Trophoblast cell (in vitro differentiated cells and primary cell): ENCODE results near the gene RUVBL2.
"Not testable (repeated sequence)": the region's sequence is repeated elsewhere in the genome, so short reads cannot be mapped to it uniquely, and the experiment has no call there.

Experiments
- DNase-seq, 2 donors: peaks; one replicate each; pipeline ENCODE4 v3.0.0-alpha.2; 2016
- H2AFZ ChIP-seq: 2 replicates; pipeline ENCODE4 v1.6.1; 2013; ENCODE audit warnings: low read length, moderate library complexity, mild to moderate bottlenecking; ENCODE audit not compliant: insufficient read depth, poor library complexity
- H2AK5ac ChIP-seq: 2 replicates; pipeline ENCODE4 v1.6.1; 2013; ENCODE audit warnings: mild to moderate bottlenecking, low read length
- H2BK120ac ChIP-seq: 2 replicates; pipeline ENCODE4 v1.6.1; 2013; ENCODE audit warnings: low read length, mild to moderate bottlenecking, moderate library complexity; ENCODE audit not compliant: insufficient read depth, poor library complexity
- H2BK12ac ChIP-seq: 2 replicates; pipeline ENCODE4 v1.6.1; 2013; ENCODE audit warnings: mild to moderate bottlenecking, low read length, moderate library complexity
- H2BK5ac ChIP-seq: 2 replicates; pipeline ENCODE4 v1.6.1; 2013; ENCODE audit warnings: low read length, low read depth, moderate library complexity, mild to moderate bottlenecking; ENCODE audit not compliant: poor library complexity
- H3K14ac ChIP-seq: 2 replicates; pipeline ENCODE4 v1.6.1; 2013; ENCODE audit warnings: mild to moderate bottlenecking, low read length
- H3K18ac ChIP-seq: 2 replicates; pipeline ENCODE4 v1.6.1; 2013; ENCODE audit warnings: mild to moderate bottlenecking, low read length
- H3K23ac ChIP-seq: 2 replicates; pipeline ENCODE4 v1.6.1; 2013; ENCODE audit warnings: low read length
- H3K27ac ChIP-seq: 2 replicates; pipeline ENCODE4 v1.5.1; 2013; ENCODE audit warnings: low read depth, mild to moderate bottlenecking, inconsistent platforms, low read length, moderate library complexity
- H3K27me3 ChIP-seq: 2 replicates; pipeline ENCODE4 v1.6.1; 2013; ENCODE audit warnings: inconsistent platforms, mild to moderate bottlenecking, low read length, moderate library complexity; ENCODE audit not compliant: insufficient read depth
- H3K36me3 ChIP-seq, 2 experiments: 1 replicate in 1 of 2; 2 replicates in 1 of 2; pipeline ENCODE4 v1.6.1; 2013; ENCODE audit warnings: low read length in 2 of 2, mild to moderate bottlenecking in 2 of 2, moderate library complexity in 1 of 2; ENCODE audit not compliant: insufficient read depth in 2 of 2, control insufficient read depth in 1 of 2
- H3K4ac ChIP-seq: 2 replicates; pipeline ENCODE4 v1.6.1; 2013; ENCODE audit warnings: low read depth, mild to moderate bottlenecking, low read length, moderate library complexity
- H3K4me1 ChIP-seq, 2 experiments: 1 replicate in 1 of 2; 2 replicates in 1 of 2; pipeline ENCODE4 v1.6.1; 2013; ENCODE audit warnings: low read length in 2 of 2, mild to moderate bottlenecking in 2 of 2, moderate library complexity in 1 of 2; ENCODE audit not compliant: insufficient read depth in 2 of 2, control insufficient read depth in 1 of 2
- H3K4me2 ChIP-seq: 2 replicates; pipeline ENCODE4 v1.6.1; 2013; ENCODE audit warnings: inconsistent platforms, mild to moderate bottlenecking, low read length, moderate library complexity
- H3K4me3 ChIP-seq: 2 replicates; pipeline ENCODE4 v1.5.1; 2013; ENCODE audit warnings: mild to moderate bottlenecking, low read depth, low read length, inconsistent platforms
- H3K79me1 ChIP-seq: one replicate; pipeline ENCODE4 v1.6.1; 2013; ENCODE audit warnings: low read length
- H3K79me2 ChIP-seq: 2 replicates; pipeline ENCODE4 v1.6.1; 2013; ENCODE audit warnings: low read length, mild to moderate bottlenecking; ENCODE audit not compliant: control insufficient read depth, insufficient read depth, poor library complexity
- H3K9ac ChIP-seq: 2 replicates; pipeline ENCODE4 v1.6.1; 2013; ENCODE audit warnings: mild to moderate bottlenecking, low read length
- H3K9me3 ChIP-seq: 2 replicates; pipeline ENCODE4 v1.6.1; 2013; ENCODE audit warnings: low read depth, mild to moderate bottlenecking, control low read depth, inconsistent platforms, low read length; ENCODE audit not compliant: insufficient read depth
- H4K12ac ChIP-seq: 2 replicates; pipeline ENCODE4 v1.6.1; 2013; ENCODE audit warnings: low read depth, mild to moderate bottlenecking, low read length, moderate library complexity
- H4K8ac ChIP-seq: 2 replicates; pipeline ENCODE4 v1.6.1; 2013; ENCODE audit warnings: low read depth, mild to moderate bottlenecking, low read length, moderate library complexity
- H4K91ac ChIP-seq: one replicate; pipeline ENCODE4 v1.6.1; 2013; ENCODE audit warnings: low read depth, mild to moderate bottlenecking, low read length, moderate library complexity
- WGBS: extraction: QIAGEN DNeasy Blood & Tissue Kit; methylation state at CpG from one replicate; pipeline ENCODE4 v1.1.7; 2013; ENCODE audit warnings: missing lambda C conversion rate; ENCODE audit not compliant: insufficient read length, insufficient coverage; ENCODE audit errors: extremely low coverage; 5-methylcytosine and 5-hydroxymethylcytosine counted together

The RUVBL2 gene

DNA sequence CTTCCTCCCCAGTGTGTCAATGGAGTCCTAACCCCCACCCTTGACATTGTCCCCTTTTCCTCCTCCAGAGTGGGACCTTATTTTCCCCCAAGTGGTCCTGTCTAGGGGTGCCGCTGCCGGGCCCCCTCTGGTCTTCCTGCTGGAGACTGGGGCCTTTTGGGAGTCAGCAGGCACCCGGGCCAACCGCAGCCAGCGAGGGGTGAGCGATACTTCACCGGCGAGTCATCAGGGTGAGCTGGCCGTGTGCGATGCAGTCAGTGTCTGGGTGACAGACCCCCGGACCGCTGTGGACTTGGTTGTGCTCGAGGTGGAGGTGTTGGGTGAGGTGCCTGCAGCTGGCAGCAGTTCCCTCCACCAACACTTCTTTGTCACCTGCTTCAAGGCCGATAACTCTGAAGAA lies 36.1 kb downstream of the RUVBL2 start:
- H3K18ac ChIP-seq, H3K14ac ChIP-seq, H3K4me2 ChIP-seq, H3K23ac ChIP-seq, H3K4me3 ChIP-seq, DNase-seq, H3K79me2 ChIP-seq, H4K91ac ChIP-seq, H2BK5ac ChIP-seq, H2BK12ac ChIP-seq, H3K4me1 ChIP-seq, H2AFZ ChIP-seq, H3K27ac ChIP-seq, H3K9ac ChIP-seq, H3K9me3 ChIP-seq, H3K27me3 ChIP-seq, H4K12ac ChIP-seq, H2BK120ac ChIP-seq, H3K4ac ChIP-seq, H3K79me1 ChIP-seq, H3K36me3 ChIP-seq, H4K8ac ChIP-seq, H2AK5ac ChIP-seq: not testable (repeated sequence)
- no CpG with 5 or more reads among the region's 14 CpGs for WGBS

DNA sequence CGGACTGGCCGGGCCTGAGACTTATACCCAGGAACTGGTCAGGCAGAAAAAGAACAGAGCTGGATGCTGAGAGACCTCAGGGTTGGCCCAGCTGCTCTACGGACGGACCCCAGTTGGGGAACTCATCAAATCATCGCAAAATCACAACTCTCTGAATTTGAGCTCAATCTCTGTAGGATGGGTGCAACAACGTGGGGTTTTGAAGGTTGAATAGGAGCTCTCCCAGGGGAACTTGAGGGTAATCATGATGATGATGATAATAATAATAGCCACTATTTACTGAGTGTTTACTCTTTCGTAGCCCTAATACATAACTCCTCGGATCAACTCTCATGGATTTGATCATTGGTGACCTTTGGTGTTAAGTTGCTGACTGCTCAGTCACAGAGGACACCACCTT lies 36.6 kb downstream of the RUVBL2 start:
- WGBS = no CpG with 5 or more reads among the region's 8 CpGs

DNA sequence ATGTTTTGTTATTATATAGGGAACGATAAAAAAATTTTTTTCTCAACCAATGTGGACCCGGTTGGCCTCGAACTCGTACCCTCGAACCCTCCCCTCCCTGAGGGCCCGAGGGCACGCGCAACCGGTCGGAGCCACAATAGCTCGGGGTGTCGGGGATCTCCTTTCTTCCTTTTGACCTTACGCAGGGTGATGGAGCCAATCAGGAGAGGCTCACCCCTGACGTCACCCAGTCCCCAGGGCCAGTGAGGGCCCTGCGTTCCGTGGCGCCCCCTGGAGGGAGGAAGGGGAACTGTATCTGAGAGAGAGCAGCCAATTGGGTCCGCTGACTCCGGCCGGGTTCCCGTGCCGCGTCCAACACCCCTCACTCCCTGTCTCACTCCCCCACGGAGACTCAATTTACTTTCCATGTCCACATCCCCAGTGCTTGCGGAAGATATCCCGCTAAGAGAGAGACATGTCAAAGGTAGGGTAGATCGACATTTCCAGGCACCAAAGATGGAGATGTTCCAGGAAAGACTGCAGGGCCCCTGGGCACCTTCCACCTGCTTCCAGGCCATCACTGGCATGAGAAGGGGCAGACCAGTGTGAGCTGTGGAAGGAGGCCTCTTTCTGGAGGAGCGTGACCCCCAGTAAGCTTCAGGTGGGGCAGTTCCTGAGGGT lies 38.1 kb downstream of the RUVBL2 start, which contains the start of gene CGB2:
Gene CGB2 (plus strand): TSS at position 249 of the 660 bp plus-strand sequence. CDS start 206 bp downstream, at position 455.
- not testable (repeated sequence) for H3K4me2 ChIP-seq, H3K27me3 ChIP-seq, H3K36me3 ChIP-seq, H2AFZ ChIP-seq, H3K9ac ChIP-seq, H3K79me2 ChIP-seq, H3K4ac ChIP-seq, H3K18ac ChIP-seq, H2AK5ac ChIP-seq, H2BK12ac ChIP-seq, DNase-seq, H3K23ac ChIP-seq, H4K91ac ChIP-seq, H4K12ac ChIP-seq, H3K14ac ChIP-seq, H2BK5ac ChIP-seq, H2BK120ac ChIP-seq, H3K27ac ChIP-seq, H3K9me3 ChIP-seq, H4K8ac ChIP-seq, H3K4me3 ChIP-seq, H3K4me1 ChIP-seq, H3K79me1 ChIP-seq
- no CpG with 5 or more reads among the region's 28 CpGs for WGBS

More for the DNA sequence above, 36.6 kb downstream of the RUVBL2 start:
- not testable (repeated sequence) for H3K23ac ChIP-seq, H3K9ac ChIP-seq, H3K4me2 ChIP-seq, H3K27me3 ChIP-seq, H3K9me3 ChIP-seq, H2BK120ac ChIP-seq, H3K36me3 ChIP-seq, H2BK5ac ChIP-seq, H2AK5ac ChIP-seq, H3K4me3 ChIP-seq, H3K4ac ChIP-seq, H3K79me2 ChIP-seq, H3K4me1 ChIP-seq, H3K14ac ChIP-seq, H3K27ac ChIP-seq, H3K79me1 ChIP-seq, H2BK12ac ChIP-seq, H4K12ac ChIP-seq, H4K91ac ChIP-seq, H2AFZ ChIP-seq, DNase-seq, H3K18ac ChIP-seq, H4K8ac ChIP-seq

- H3K9me3 ChIP-seq, H3K79me1 ChIP-seq, H3K14ac ChIP-seq, H3K79me2 ChIP-seq, H2AK5ac ChIP-seq, H3K4me1 ChIP-seq, H2BK5ac ChIP-seq, H3K36me3 ChIP-seq, H3K4ac ChIP-seq, H3K4me3 ChIP-seq, H3K9ac ChIP-seq, H3K27ac ChIP-seq, H3K18ac ChIP-seq, H2BK120ac ChIP-seq, H3K23ac ChIP-seq, H2BK12ac ChIP-seq, H3K27me3 ChIP-seq, H4K8ac ChIP-seq, H4K91ac ChIP-seq, H4K12ac ChIP-seq, H3K4me2 ChIP-seq, H2AFZ ChIP-seq: not testable (repeated sequence)
- peak in 1 of 2 donors; percentile 36 for DNase-seq
- no CpG with 5 or more reads among the region's 18 CpGs for WGBS
Measured at GRCh38 chr19:49036815-49037214, 43.1 kb downstream of the RUVBL2 start, which contains the start of gene CGB1. TSS of gene CGB1 (minus strand) at chr19:49036895. CDS start at chr19:49036711, 184 bp downstream.
